Fibroblast of lung (primary cell): ENCODE measurements around the gene PHIP. TPM values are rescaled to one million over a fixed set of nuclear protein-coding genes. Genes with fewer than 3 reads are reported as not detected.

Source experiments
- DNase-seq, 2 donors: peaks; one replicate each; pipeline versions ENCODE4 v3.0.0 to v3.0.0-alpha.2; 2010; ENCODE audit warnings: low read depth in 2 of 2
- H2AFZ ChIP-seq: 2 replicates; pipeline ENCODE4 v1.5.1; 2012; ENCODE audit warnings: low read length, control low read depth, inconsistent platforms
- H3K27ac ChIP-seq: 2 replicates; pipeline ENCODE4 v1.5.1; 2011; ENCODE audit warnings: low read length, control low read depth; ENCODE audit not compliant: insufficient read depth
- H3K27me3 ChIP-seq: 2 replicates; pipeline ENCODE4 v1.5.1; 2011; ENCODE audit warnings: mild to moderate bottlenecking, low read length; ENCODE audit not compliant: control insufficient read depth, insufficient read depth
- H3K36me3 ChIP-seq: 2 replicates; pipeline ENCODE4 v1.5.1; 2011; ENCODE audit warnings: low read length; ENCODE audit not compliant: control insufficient read depth, insufficient read depth
- H3K4me1 ChIP-seq: 2 replicates; pipeline ENCODE4 v1.5.1; 2011; ENCODE audit warnings: low read length; ENCODE audit not compliant: control insufficient read depth, insufficient read depth; ENCODE audit errors: extremely low read depth
- H3K4me2 ChIP-seq: 2 replicates; pipeline ENCODE4 v1.5.1; 2011; ENCODE audit warnings: low read length, control low read depth; ENCODE audit not compliant: insufficient read depth; ENCODE audit errors: extremely low read depth
- H3K4me3 ChIP-seq, 4 experiments: fragments of 200-600 bp in 1 of 4; sonication (generic) in 1 of 4; replicated peaks in 1 of 4; 2 replicates each; pipeline ENCODE4 v1.5.1; 2011 to 2016; ENCODE audit warnings: low read length in 4 of 4, low read depth in 3 of 4, mild to moderate bottlenecking in 3 of 4, control low read depth in 2 of 4, inconsistent platforms in 1 of 4, mixed read lengths in 1 of 4; ENCODE audit not compliant: insufficient read depth in 1 of 4; ENCODE audit errors: control extremely low read depth in 1 of 4
- H3K79me2 ChIP-seq: 2 replicates; pipeline ENCODE4 v1.5.1; 2012; ENCODE audit warnings: mild to moderate bottlenecking, low read length, inconsistent platforms; ENCODE audit not compliant: control insufficient read depth, insufficient read depth
- H3K9ac ChIP-seq: 2 replicates; pipeline ENCODE4 v1.5.1; 2011; ENCODE audit warnings: mild to moderate bottlenecking, low read length, control low read depth; ENCODE audit not compliant: insufficient read depth
- H3K9me3 ChIP-seq: 2 replicates; pipeline ENCODE4 v1.5.1; 2012; ENCODE audit warnings: low read depth, low read length; ENCODE audit not compliant: control insufficient read depth, insufficient read depth
- H4K20me1 ChIP-seq: 2 replicates; pipeline ENCODE4 v1.5.1; 2011; ENCODE audit warnings: low read length; ENCODE audit not compliant: control insufficient read depth, insufficient read depth; ENCODE audit errors: extremely low read depth
- EZH2 ChIP-seq: IDR thresholded peaks from 2 replicates; pipeline ENCODE4 v1.5.1; 2012; ENCODE audit warnings: low read length, control low read depth, mild to moderate bottlenecking; ENCODE audit errors: missing control alignments
- polyA plus RNA-seq, 2 donors: library from polyadenylated mRNA; depleted of rRNA in 1 of 2; stranded (reverse) in 1 of 2; unstranded in 1 of 2; fragments of >200 nt; gene quantifications; 2 replicates each; pipeline ENCODE4 v1.2.1, GENCODE V29; 2011 to 2012; ENCODE audit warnings: missing spikeins in 1 of 2
- total RNA-seq: library from RNA; depleted of rRNA; stranded (reverse); fragments of >200 nt; gene quantifications from 2 replicates; pipeline ENCODE4 v1.2.1, GENCODE V29; 2014
- TF ChIP-seq, protein P1 (sequence below), 2 donors: IDR thresholded peaks in 1 of 2; conservative IDR thresholded peaks in 1 of 2; 1 replicate in 1 of 2; 2 replicates in 1 of 2; pipeline ENCODE4 v1.5.1; 2011 to 2012; ENCODE audit warnings: low read length in 2 of 2, control low read depth in 1 of 2, inconsistent platforms in 1 of 2, low read depth in 1 of 2, mild to moderate bottlenecking in 1 of 2

PHIP gene
- total and polyA plus RNA-seq, 2 donors (not counting 1 experiment from before 2014, with no cell fraction given): 6.7 to 26.1 TPM

DNA sequence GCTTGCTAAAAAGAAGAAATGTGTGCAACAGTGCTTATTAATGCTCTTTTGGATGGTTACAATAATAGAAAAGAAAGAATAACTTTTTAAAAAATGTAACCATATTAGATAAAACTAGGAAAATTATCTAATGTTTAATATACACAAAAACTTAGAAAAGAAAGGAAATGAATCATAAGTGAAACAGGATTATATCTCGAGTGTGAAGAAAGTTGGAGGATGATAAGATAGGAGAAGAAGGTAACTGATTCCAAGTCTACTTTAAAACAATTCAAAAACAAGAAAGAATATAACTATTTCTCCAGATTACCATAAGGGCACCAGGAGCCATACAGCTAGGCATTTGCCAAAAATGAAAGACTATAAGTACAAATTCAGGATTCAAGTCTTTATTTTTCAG, 73.0 kb downstream of the PHIP start:
- no peaks in the 10 kb centered on the region for H3K4me1 ChIP-seq
- H3K4me2 ChIP-seq: peak overlapping the region; percentile 62
- peak in 1 of 2 donors; percentile 17 for DNase-seq
- no peak overlapping the region for H3K9ac ChIP-seq
- H3K79me2 ChIP-seq: no peaks in the 10 kb centered on the region
- no peaks in the 10 kb centered on the region for H3K27me3 ChIP-seq
- no peaks in the 10 kb centered on the region for H4K20me1 ChIP-seq
- TF ChIP-seq, protein P1, sequence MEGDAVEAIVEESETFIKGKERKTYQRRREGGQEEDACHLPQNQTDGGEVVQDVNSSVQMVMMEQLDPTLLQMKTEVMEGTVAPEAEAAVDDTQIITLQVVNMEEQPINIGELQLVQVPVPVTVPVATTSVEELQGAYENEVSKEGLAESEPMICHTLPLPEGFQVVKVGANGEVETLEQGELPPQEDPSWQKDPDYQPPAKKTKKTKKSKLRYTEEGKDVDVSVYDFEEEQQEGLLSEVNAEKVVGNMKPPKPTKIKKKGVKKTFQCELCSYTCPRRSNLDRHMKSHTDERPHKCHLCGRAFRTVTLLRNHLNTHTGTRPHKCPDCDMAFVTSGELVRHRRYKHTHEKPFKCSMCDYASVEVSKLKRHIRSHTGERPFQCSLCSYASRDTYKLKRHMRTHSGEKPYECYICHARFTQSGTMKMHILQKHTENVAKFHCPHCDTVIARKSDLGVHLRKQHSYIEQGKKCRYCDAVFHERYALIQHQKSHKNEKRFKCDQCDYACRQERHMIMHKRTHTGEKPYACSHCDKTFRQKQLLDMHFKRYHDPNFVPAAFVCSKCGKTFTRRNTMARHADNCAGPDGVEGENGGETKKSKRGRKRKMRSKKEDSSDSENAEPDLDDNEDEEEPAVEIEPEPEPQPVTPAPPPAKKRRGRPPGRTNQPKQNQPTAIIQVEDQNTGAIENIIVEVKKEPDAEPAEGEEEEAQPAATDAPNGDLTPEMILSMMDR (conservative IDR thresholded peaks at IDR 0.05 in 1 of 2, IDR thresholded peaks at IDR 0.05 in 1 of 2; ENCODE audit: low read depth in 1 of 2, low read length in 2 of 2): no peak
- no peak for TF ChIP-seq EZH2
- no peak overlapping the region for H3K4me3 ChIP-seq
- no peak overlapping the region for H2AFZ ChIP-seq
- H3K9me3 ChIP-seq: no peaks in the 10 kb centered on the region
- H3K36me3 ChIP-seq: no peaks in the 10 kb centered on the region
- no peak overlapping the region for H3K27ac ChIP-seq

DNA sequence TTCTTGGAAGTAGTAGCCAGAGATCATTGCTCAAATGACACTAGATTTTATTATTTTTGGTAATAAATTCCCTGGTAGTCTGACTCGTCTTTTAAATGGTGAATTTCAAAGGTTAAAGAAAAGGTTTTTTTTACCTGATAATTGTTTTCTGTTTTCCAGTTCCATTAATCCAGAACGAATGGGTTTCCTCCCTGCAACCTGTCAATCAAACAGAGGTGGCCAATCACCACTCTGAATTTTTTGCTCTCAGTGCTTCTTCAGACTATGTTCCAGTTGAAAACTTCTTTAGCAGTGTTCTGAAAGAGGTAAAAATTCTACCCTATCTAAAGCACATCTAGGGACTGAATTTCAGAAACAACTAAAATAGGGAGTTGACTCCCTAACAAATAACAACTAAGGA, 73.8 kb downstream of the PHIP start:
- TF ChIP-seq, protein P1 (conservative IDR thresholded peaks at IDR 0.05 in 1 of 2, IDR thresholded peaks at IDR 0.05 in 1 of 2; ENCODE audit: low read depth in 1 of 2, low read length in 2 of 2): no peak
- no peak for TF ChIP-seq EZH2
- Histone ChIP-seq H3K27me3 (no peaks in the 10 kb centered on the region), H3K4me1 (no peaks in the 10 kb centered on the region), H3K9me3 (no peaks in the 10 kb centered on the region), H3K9ac (no peak overlapping the region), H2AFZ (no peak overlapping the region), H3K4me3 (no peak overlapping the region), H4K20me1 (no peaks in the 10 kb centered on the region), H3K27ac (no peak overlapping the region), H3K4me2 (no peak overlapping the region), H3K36me3 (no peaks in the 10 kb centered on the region), H3K79me2 (no peaks in the 10 kb centered on the region)
- no peak for DNase-seq

DNA sequence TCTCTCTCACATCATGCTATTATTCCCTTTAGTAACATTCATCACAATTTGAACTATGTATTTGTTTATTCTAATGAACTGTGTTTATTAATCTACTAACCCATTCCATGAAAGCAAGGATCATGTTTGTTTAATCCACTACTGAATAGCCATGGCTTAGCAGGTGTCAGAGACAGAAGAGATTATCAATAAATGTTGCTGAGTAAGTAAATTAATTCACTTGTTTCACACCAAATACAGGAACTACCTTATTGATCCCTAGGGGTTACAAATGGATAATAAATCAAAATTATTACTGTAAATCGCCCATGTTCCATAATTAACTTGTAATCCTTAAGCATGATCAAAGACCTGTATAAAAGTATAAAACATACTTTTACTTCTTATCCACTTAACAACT, 76.6 kb downstream of the PHIP start:
- Histone ChIP-seq H2AFZ (no peak overlapping the region), H3K79me2 (no peaks in the 10 kb centered on the region), H3K36me3 (peaks cover 2% of the 10 kb centered on the region), H3K4me1 (no peaks in the 10 kb centered on the region), H4K20me1 (no peaks in the 10 kb centered on the region), H3K27ac (no peak overlapping the region), H3K4me3 (no peak overlapping the region), H3K27me3 (no peaks in the 10 kb centered on the region), H3K4me2 (no peak overlapping the region), H3K9me3 (no peaks in the 10 kb centered on the region), H3K9ac (no peak overlapping the region)
- no peak for DNase-seq
- TF ChIP-seq EZH2: no peak
- TF ChIP-seq, protein P1 (conservative IDR thresholded peaks at IDR 0.05 in 1 of 2, IDR thresholded peaks at IDR 0.05 in 1 of 2; ENCODE audit: low read depth in 1 of 2, low read length in 2 of 2): no peak
